Keratinocyte (primary cell): ENCODE results near the gene CNGA2. TPM values are rescaled to one million over a fixed set of nuclear protein-coding genes. Genes with fewer than 3 reads are reported as not detected.

Source experiments
- DNase-seq: peaks from one replicate; pipeline ENCODE4 v3.0.0-alpha.2; 2011; ENCODE audit warnings: low read depth, missing footprints, low spot score
- FAIRE-seq: peaks from 2 replicates; lab custom pipeline; 2011; peaks lifted over from hg19 to GRCh38; lab: Jason Lieb, UNC
- H2AFZ ChIP-seq: 2 replicates; pipeline ENCODE4 v1.6.0; 2012; ENCODE audit warnings: low read length, control low read depth, inconsistent platforms; ENCODE audit not compliant: control insufficient read depth
- H3K27ac ChIP-seq: 2 replicates; pipeline ENCODE4 v1.5.1; 2011; ENCODE audit warnings: low read length; ENCODE audit not compliant: control insufficient read depth, insufficient read depth
- H3K27me3 ChIP-seq: 3 replicates; pipeline ENCODE4 v1.6.0; 2011; ENCODE audit warnings: low read length; ENCODE audit not compliant: control insufficient read depth, insufficient read depth; ENCODE audit errors: extremely low read depth
- H3K36me3 ChIP-seq, 2 experiments: 2 replicates in 1 of 2; 3 replicates in 1 of 2; pipeline ENCODE4 v1.5.1; 2011; ENCODE audit warnings: low read length in 2 of 2, mild to moderate bottlenecking in 1 of 2; ENCODE audit not compliant: control insufficient read depth in 2 of 2, insufficient read depth in 2 of 2; ENCODE audit errors: extremely low read depth in 1 of 2
- H3K4me1 ChIP-seq: 3 replicates; pipeline ENCODE4 v1.5.1; 2011; ENCODE audit warnings: low read length; ENCODE audit not compliant: control insufficient read depth, insufficient read depth; ENCODE audit errors: extremely low read depth
- H3K4me2 ChIP-seq: 3 replicates; pipeline ENCODE4 v1.6.0; 2011; ENCODE audit warnings: low read depth, low read length; ENCODE audit not compliant: control insufficient read depth, insufficient read depth; ENCODE audit errors: extremely low read depth
- H3K4me3 ChIP-seq, 3 experiments: fragments of 200-600 bp in 1 of 3; sonication (generic) in 1 of 3; 2 replicates in 2 of 3; 3 replicates in 1 of 3; pipeline ENCODE4 v1.5.1; 2011 to 2016; ENCODE audit warnings: low read length in 3 of 3, mild to moderate bottlenecking in 3 of 3, control low read depth in 2 of 3, inconsistent platforms in 1 of 3, low read depth in 1 of 3, mixed read lengths in 1 of 3, mixed run types in 1 of 3, moderate library complexity in 1 of 3; ENCODE audit not compliant: control insufficient read depth in 2 of 3, insufficient read depth in 2 of 3; ENCODE audit errors: extremely low read depth in 1 of 3
- H3K79me2 ChIP-seq: 2 replicates; pipeline ENCODE4 v1.6.0; 2012; ENCODE audit warnings: low read length; ENCODE audit not compliant: control insufficient read depth, insufficient read depth
- H3K9ac ChIP-seq: 3 replicates; pipeline ENCODE4 v1.6.0; 2011; ENCODE audit warnings: low read length; ENCODE audit not compliant: control insufficient read depth, insufficient read depth; ENCODE audit errors: extremely low read depth
- H3K9me1 ChIP-seq: 3 replicates; pipeline ENCODE4 v1.6.0; 2011; ENCODE audit warnings: low read length; ENCODE audit not compliant: control insufficient read depth, insufficient read depth; ENCODE audit errors: extremely low read depth
- H3K9me3 ChIP-seq: 2 replicates; pipeline ENCODE4 v1.5.1; 2012; ENCODE audit warnings: low read depth, low read length; ENCODE audit not compliant: control insufficient read depth
- H4K20me1 ChIP-seq: 3 replicates; pipeline ENCODE4 v1.6.0; 2011; ENCODE audit warnings: low read length; ENCODE audit not compliant: control insufficient read depth, insufficient read depth; ENCODE audit errors: extremely low read depth
- CTCF ChIP-seq, 3 experiments: IDR thresholded peaks in 1 of 3; conservative IDR thresholded peaks in 1 of 3; optimal IDR thresholded peaks in 1 of 3; 2 replicates in 2 of 3; 3 replicates in 1 of 3; pipeline versions ENCODE3 to v1.5.1; 2011; ENCODE audit warnings: low read length in 3 of 3, mild to moderate bottlenecking in 3 of 3, moderate library complexity in 2 of 3, control low read depth in 1 of 3, inconsistent platforms in 1 of 3; ENCODE audit not compliant: insufficient read depth in 2 of 3; ENCODE audit errors: extremely low read depth in 1 of 3
- EZH2 ChIP-seq: IDR thresholded peaks from one replicate; pipeline ENCODE4 v1.6.1; 2012; ENCODE audit warnings: inconsistent platforms, mild to moderate bottlenecking, low read length, moderate library complexity
- dilution Hi-C: fragments of 300-500 bp; cut with MboI; formaldehyde crosslinking; loops from one replicate; pipeline ENCODE4 v1.7.0; 2020; ENCODE audit warnings: low sequenced_read_pairs; ENCODE audit not compliant: extremely low pct_ligation_motif_present
- polyA plus RNA-seq, 5 experiments: library from polyadenylated mRNA; depleted of rRNA in 3 of 5; stranded (reverse) in 3 of 5; stranded (forward) in 1 of 5; unstranded in 1 of 5; fragments of >200 nt; gene quantifications; 1 replicate in 1 of 5; 2 replicates in 3 of 5; 3 replicates in 1 of 5; pipeline versions ENCODE4 v1.2.1 to v1.2.3, GENCODE V29; 2011 to 2012; ENCODE audit warnings: missing spikeins in 2 of 5, low read depth in 1 of 5, low replicate concordance in 1 of 5

CNGA2 gene
- polyA plus RNA-seq, 1 donor (not counting 4 experiments of a cell fraction or from before 2014, with no cell fraction given) = not detected

GRCh38 chrX:151763711-151764110 lies 29.2 kb downstream of the CNGA2 start:
- Histone ChIP-seq H3K79me2 (no peaks in the 10 kb centered on the region), H3K4me3 (no peak overlapping the region), H3K9ac (no peak overlapping the region), H3K36me3 (no peaks in the 10 kb centered on the region), H3K27ac (no peak overlapping the region), H3K27me3 (no peaks in the 10 kb centered on the region), H2AFZ (no peak overlapping the region), H4K20me1 (no peaks in the 10 kb centered on the region), H3K9me3 (no peaks in the 10 kb centered on the region), H3K4me1 (no peaks in the 10 kb centered on the region), H3K9me1 (no peaks in the 10 kb centered on the region), H3K4me2 (no peak overlapping the region)
- FAIRE-seq (no peak), DNase-seq (no peak)
- TF ChIP-seq EZH2 (no peak), CTCF (optimal IDR thresholded peaks at IDR 0.05 in 1 of 3, IDR thresholded peaks at IDR 0.05 in 1 of 3, conservative IDR thresholded peaks at IDR 0.05 in 1 of 3; ENCODE audit: extremely low read depth in 1 of 3, insufficient read depth in 2 of 3, low read length in 3 of 3) (no peak)
- dilution Hi-C loops = no loop called here

GRCh38 chrX:151765026-151765425 lies 30.5 kb downstream of the CNGA2 start:
- Histone ChIP-seq H3K9ac (no peak overlapping the region), H3K4me1 (no peaks in the 10 kb centered on the region), H3K36me3 (no peaks in the 10 kb centered on the region), H4K20me1 (no peaks in the 10 kb centered on the region), H3K27ac (no peak overlapping the region), H3K9me3 (no peaks in the 10 kb centered on the region), H3K4me2 (no peak overlapping the region), H3K4me3 (no peak overlapping the region), H3K27me3 (no peaks in the 10 kb centered on the region), H3K79me2 (no peaks in the 10 kb centered on the region), H2AFZ (no peak overlapping the region), H3K9me1 (no peaks in the 10 kb centered on the region)
- TF ChIP-seq CTCF (optimal IDR thresholded peaks at IDR 0.05 in 1 of 3, IDR thresholded peaks at IDR 0.05 in 1 of 3, conservative IDR thresholded peaks at IDR 0.05 in 1 of 3; ENCODE audit: extremely low read depth in 1 of 3, insufficient read depth in 2 of 3, low read length in 3 of 3) (no peak), EZH2 (no peak)
- DNase-seq (no peak), FAIRE-seq (no peak)
- dilution Hi-C loops = no loop called here
